Coronary artery (tissue), 2 donors: ENCODE measurements around the gene KRT6B.

Experiments used
- DNase-seq: peaks from one replicate; pipeline ENCODE4 v3.0.0-alpha.2; 2017; ENCODE audit warnings: low spot score
- H3K27ac ChIP-seq, 2 donors: fragments of 200-600 bp; sonication (generic); one replicate each; pipeline ENCODE4 v1.5.1; 2016 to 2019
- H3K4me3 ChIP-seq: fragments of 200-600 bp; sonication (generic); 2 replicates; pipeline ENCODE4 v1.5.1; 2016; ENCODE audit warnings: mild to moderate bottlenecking, moderate library complexity
- TF ChIP-seq, protein P1 (sequence below): fragments of 200-600 bp; sonication (generic); IDR thresholded peaks from one replicate; pipeline ENCODE4 v1.5.1; 2019; ENCODE audit warnings: antibody characterized with exemption

Gene KRT6B

DNA sequence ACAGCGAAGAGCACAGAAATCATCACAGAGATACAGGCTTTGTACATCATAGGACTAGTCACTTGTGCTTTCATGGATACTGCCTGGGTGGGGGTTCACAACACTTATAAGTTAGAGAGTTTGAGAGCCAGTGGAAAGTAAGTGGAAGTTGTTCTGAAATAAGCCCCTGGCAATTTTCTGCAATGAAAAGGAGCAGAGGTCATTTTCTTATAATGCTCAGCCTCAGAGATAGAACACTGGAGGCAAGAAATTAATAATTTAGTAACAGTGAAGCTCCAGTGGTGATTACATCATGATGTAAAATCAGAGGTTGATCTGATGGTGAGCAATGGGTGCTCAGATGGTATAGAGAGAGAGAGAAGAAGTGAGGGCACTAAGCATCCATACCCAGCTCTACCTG, 35.3 kb upstream of the KRT6B start:
- no peak overlapping the region for H3K27ac ChIP-seq
- no peak for DNase-seq
- H3K4me3 ChIP-seq, result no peak overlapping the region
- TF ChIP-seq, protein P1, sequence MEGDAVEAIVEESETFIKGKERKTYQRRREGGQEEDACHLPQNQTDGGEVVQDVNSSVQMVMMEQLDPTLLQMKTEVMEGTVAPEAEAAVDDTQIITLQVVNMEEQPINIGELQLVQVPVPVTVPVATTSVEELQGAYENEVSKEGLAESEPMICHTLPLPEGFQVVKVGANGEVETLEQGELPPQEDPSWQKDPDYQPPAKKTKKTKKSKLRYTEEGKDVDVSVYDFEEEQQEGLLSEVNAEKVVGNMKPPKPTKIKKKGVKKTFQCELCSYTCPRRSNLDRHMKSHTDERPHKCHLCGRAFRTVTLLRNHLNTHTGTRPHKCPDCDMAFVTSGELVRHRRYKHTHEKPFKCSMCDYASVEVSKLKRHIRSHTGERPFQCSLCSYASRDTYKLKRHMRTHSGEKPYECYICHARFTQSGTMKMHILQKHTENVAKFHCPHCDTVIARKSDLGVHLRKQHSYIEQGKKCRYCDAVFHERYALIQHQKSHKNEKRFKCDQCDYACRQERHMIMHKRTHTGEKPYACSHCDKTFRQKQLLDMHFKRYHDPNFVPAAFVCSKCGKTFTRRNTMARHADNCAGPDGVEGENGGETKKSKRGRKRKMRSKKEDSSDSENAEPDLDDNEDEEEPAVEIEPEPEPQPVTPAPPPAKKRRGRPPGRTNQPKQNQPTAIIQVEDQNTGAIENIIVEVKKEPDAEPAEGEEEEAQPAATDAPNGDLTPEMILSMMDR, result no peak

DNA sequence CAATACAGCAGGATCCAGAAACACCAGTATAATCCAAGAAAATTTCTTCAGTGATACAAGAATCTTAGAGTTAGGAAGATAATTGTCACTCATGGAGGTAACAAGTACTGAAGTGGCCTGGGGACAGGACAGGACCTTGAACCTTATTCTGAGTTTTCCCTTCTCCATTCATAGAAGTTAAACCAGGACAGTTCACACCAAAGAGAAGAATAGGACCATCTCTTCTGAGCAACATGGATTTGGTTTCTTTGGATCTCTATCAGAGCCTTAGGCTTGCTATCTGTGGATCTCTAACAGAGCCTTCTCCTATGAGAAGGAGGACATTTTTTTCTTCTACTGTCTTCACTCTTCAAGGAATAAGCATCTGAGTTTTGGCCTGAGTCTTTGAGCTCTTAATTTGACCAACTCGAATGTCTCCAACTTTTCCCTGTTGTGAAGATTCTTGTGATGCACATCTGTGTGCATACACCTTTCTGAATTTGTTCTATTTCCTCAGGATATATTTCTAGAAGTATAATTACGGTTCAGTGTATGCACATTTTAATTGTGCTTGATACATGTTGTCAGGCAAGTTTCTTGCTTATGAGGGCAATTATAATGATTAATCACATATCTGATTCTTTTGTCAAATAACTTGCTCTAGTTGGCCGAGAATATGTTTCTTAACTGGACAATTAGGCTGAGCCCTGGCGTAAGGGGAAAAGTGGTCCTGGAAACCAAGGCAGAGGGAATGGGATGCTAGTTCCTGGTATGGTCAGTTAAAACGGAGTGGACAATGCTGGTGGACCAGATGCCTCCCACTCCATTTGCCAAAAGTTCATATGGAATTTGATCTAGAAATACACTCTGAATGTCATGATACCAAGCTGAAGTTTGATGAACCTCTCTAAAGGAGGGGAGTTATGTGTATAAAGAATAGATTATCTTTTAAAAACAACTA, 34.5 kb upstream of the KRT6B start:
- Histone ChIP-seq H3K27ac (no peak overlapping the region), H3K4me3 (no peak overlapping the region)
- no peak for DNase-seq
- TF ChIP-seq, protein P1, result no peak

DNA sequence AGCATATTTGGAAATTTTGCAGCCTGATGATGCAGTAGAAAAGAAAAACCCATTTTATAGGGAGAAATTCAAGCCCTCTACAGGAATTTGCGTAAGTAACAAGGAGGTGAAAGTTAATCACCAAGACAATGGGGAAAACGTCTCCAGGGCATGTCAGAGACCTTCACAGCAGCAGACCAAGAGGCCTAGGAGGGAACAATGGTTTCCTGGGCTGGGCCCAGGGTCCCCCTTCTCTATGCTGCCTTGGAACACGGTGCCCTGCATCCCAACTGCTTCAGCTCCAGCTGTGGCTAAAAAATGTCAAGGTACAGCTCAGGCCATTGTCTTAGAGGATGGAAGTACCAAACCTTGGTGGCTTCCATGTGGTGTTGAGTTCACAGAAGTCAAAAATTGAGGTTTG, 28.1 kb upstream of the KRT6B start:
- DNase-seq, result no peak
- no peak overlapping the region for H3K27ac ChIP-seq
- TF ChIP-seq, protein P1, result no peak
- no peak overlapping the region for H3K4me3 ChIP-seq

DNA sequence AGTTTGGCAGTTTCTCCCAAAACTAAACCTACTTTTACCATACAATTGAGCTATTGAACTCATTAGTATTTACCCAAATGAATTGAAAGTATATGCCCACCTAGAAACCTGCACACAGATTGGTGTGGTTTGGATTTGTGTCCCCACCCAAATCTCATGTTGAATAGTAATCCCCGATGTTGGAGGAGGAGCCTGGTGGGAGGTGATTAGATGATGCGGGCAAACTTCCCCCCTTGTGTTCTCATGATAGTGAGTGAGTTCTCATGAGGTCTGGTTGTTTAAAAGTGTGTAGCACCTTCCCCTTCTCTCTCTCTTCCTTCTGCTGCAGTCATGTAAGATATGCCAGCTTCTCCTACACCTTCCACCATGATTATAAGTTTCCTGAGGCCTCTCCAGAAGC, 25.7 kb upstream of the KRT6B start:
- TF ChIP-seq, protein P1, result no peak
- no peak overlapping the region for H3K4me3 ChIP-seq
- no peak for DNase-seq
- H3K27ac ChIP-seq, result no peak overlapping the region

DNA sequence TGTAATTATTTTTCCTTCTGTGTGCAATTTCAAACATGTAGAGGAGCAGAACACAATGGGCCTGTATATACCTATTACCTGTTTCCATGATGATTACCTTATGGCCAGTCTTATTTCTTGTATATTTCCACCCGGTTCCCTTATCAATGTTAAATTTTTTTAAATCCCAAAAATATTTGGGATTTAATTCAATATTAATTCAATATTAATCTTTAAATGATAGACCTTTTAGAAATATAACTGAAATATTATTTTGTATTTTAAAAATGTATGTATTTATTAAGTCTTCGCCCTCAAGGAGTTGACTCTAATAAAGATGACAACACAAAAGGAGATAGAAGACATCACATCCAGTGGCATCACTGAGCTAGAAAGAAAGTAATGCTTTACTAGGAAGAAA, 22.3 kb upstream of the KRT6B start:
- Histone ChIP-seq H3K4me3 (no peak overlapping the region), H3K27ac (no peak overlapping the region)
- TF ChIP-seq, protein P1, result no peak
- DNase-seq, result no peak

DNA sequence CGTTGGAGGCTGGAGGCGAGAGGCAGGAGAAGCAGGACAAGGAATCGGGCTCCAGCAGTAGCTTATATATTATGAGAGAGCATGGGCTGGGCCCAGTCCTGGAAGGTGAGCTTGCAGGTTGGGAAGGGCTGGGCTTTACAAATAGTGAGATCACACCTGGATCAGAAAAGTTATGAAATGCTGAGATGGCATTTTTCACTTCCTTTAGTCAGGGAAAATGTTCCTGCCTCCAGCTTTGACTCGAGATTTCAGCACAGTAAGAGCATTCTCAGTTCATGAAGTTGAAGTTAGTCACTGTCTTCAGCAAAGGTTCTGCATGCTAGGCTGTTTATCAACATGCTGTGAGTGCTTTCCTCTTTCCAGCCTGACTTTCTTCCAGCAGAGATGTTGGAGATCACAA, 21.8 kb upstream of the KRT6B start, which contains the start of gene KRT6C:
KRT6C (minus strand) TSS at position 38 of the 400 bp plus-strand sequence. CDS start 68 bp downstream, outside the sequence.
- DNase-seq, result no peak
- Histone ChIP-seq H3K27ac (no peak within 1 kb of the TSS), H3K4me3 (no peak within 1 kb of the TSS)
- TF ChIP-seq, protein P1, result no peak

DNA sequence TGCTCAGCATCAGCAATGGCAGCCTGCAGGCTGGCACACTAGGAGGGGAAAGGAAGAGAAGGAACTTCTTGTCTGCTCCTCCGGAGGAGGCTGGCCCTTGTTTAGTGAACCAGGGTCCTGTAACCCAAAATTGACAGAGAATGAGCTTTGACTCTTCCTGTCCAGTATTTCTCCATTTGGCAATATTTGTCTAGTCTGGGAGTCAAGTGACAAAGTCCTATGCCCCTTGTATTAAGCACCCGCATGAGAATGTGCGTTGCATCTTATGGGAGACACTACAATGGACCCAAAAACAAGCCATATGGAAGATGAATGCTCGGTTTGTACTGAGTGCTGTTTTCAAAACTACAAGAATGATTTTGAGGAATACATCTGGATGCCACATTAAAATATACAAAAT, 17.9 kb upstream of the KRT6B start:
- no peak overlapping the region for H3K4me3 ChIP-seq
- TF ChIP-seq, protein P1, result no peak
- H3K27ac ChIP-seq, result no peak overlapping the region
- no peak for DNase-seq
